ENCODE measurements around the gene FEZF1.

Gene FEZF1

GRCh38 chr7:122301858-122302760 is 2.4 kb downstream of the FEZF1 start:
- TF ChIP-seq, protein P1, sequence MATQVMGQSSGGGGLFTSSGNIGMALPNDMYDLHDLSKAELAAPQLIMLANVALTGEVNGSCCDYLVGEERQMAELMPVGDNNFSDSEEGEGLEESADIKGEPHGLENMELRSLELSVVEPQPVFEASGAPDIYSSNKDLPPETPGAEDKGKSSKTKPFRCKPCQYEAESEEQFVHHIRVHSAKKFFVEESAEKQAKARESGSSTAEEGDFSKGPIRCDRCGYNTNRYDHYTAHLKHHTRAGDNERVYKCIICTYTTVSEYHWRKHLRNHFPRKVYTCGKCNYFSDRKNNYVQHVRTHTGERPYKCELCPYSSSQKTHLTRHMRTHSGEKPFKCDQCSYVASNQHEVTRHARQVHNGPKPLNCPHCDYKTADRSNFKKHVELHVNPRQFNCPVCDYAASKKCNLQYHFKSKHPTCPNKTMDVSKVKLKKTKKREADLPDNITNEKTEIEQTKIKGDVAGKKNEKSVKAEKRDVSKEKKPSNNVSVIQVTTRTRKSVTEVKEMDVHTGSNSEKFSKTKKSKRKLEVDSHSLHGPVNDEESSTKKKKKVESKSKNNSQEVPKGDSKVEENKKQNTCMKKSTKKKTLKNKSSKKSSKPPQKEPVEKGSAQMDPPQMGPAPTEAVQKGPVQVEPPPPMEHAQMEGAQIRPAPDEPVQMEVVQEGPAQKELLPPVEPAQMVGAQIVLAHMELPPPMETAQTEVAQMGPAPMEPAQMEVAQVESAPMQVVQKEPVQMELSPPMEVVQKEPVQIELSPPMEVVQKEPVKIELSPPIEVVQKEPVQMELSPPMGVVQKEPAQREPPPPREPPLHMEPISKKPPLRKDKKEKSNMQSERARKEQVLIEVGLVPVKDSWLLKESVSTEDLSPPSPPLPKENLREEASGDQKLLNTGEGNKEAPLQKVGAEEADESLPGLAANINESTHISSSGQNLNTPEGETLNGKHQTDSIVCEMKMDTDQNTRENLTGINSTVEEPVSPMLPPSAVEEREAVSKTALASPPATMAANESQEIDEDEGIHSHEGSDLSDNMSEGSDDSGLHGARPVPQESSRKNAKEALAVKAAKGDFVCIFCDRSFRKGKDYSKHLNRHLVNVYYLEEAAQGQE (IDR thresholded peaks at IDR 0.05; ENCODE audit: insufficient replicate concordance, low read depth) = no peak
- no peak for TF ChIP-seq SPI1 (IDR thresholded peaks at IDR 0.05; ENCODE audit: borderline replicate concordance, low read depth)
- TF ChIP-seq, protein P2, sequence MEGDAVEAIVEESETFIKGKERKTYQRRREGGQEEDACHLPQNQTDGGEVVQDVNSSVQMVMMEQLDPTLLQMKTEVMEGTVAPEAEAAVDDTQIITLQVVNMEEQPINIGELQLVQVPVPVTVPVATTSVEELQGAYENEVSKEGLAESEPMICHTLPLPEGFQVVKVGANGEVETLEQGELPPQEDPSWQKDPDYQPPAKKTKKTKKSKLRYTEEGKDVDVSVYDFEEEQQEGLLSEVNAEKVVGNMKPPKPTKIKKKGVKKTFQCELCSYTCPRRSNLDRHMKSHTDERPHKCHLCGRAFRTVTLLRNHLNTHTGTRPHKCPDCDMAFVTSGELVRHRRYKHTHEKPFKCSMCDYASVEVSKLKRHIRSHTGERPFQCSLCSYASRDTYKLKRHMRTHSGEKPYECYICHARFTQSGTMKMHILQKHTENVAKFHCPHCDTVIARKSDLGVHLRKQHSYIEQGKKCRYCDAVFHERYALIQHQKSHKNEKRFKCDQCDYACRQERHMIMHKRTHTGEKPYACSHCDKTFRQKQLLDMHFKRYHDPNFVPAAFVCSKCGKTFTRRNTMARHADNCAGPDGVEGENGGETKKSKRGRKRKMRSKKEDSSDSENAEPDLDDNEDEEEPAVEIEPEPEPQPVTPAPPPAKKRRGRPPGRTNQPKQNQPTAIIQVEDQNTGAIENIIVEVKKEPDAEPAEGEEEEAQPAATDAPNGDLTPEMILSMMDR (IDR thresholded peaks at IDR 0.05; ENCODE audit: insufficient read depth, low read length) = no peak
- DNase-seq (ENCODE audit: low read depth in 1 of 2, low spot score in 1 of 2) = no peak
- H3K27ac ChIP-seq (replicated peaks) = no peak overlapping the region
- H3K27me3 ChIP-seq (ENCODE audit: insufficient read depth, poor library complexity, severe bottlenecking) = peaks cover 52% of the 10 kb centered on the region
- no peak overlapping the region for H3K4me3 ChIP-seq (replicated peaks; ENCODE audit: insufficient read depth, low read length)

DNA sequence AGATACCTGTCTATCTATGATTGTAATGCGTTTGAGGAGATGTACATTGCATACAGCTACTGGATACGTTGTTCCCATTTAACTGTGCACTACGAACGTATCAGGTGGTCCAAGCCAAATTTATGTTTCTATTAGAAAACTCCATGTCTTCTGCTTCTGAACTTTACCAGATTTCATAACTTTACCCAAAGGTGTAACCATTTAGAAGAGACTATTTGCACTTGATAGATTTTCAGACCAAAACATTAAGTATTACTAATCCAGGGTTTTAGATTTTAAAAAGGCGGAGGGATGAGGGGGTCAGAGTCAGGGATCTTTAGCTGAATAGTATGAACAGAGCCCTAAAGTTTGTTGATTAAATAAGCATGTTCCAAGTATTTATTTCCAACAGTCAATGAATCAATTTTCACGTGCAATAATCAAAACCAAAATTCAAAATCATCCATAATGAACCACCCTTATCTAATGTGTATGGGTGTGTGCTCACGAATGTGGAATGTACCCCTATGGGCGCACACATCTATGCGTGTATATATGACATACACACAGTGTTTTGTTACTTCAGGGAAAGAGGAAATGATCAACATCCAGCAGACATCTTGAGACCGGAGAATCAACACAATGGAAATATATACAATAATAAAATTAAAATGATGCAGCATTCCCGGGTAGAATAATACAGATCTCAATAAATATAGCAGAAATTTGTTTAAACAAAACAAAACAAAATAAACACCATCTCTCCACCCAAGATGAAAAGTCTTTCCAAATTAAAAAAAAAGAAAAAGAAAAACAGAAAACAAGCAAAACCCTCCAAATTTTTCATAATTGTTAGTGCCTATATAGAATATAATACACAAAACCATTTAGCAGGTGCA is 3.4 kb downstream of the FEZF1 start:
- Histone ChIP-seq H3K27me3 (ENCODE audit: insufficient read depth, poor library complexity, severe bottlenecking) (peaks cover 48% of the 10 kb centered on the region), H3K27ac (replicated peaks) (no peak overlapping the region), H3K4me3 (replicated peaks; ENCODE audit: insufficient read depth, low read length) (no peak overlapping the region)
- no peak for DNase-seq (ENCODE audit: low read depth in 1 of 2, low spot score in 1 of 2)
- TF ChIP-seq SPI1 (IDR thresholded peaks at IDR 0.05; ENCODE audit: borderline replicate concordance, low read depth) (no peak), POLR2AphosphoS5 (IDR thresholded peaks at IDR 0.05; ENCODE audit: low read depth) (no peak), GABPA (IDR thresholded peaks at IDR 0.05; ENCODE audit: low read depth) (no peak)
- TF ChIP-seq, protein P2 (IDR thresholded peaks at IDR 0.05; ENCODE audit: insufficient read depth, low read length) = no peak
- TF ChIP-seq, protein P1 (IDR thresholded peaks at IDR 0.05; ENCODE audit: insufficient replicate concordance, low read depth) = no peak

- TF ChIP-seq GABPA (IDR thresholded peaks at IDR 0.05; ENCODE audit: low read depth) = no peak
- no peak for TF ChIP-seq SPI1 (IDR thresholded peaks at IDR 0.05; ENCODE audit: borderline replicate concordance, low read depth)
- TF ChIP-seq, protein P1 (IDR thresholded peaks at IDR 0.05; ENCODE audit: insufficient replicate concordance, low read depth) = no peak
- TF ChIP-seq POLR2AphosphoS5 (IDR thresholded peaks at IDR 0.05; ENCODE audit: low read depth) = no peak
- TF ChIP-seq, protein P2 (IDR thresholded peaks at IDR 0.05; ENCODE audit: insufficient read depth, low read length) = no peak
- Histone ChIP-seq H3K27me3 (ENCODE audit: insufficient read depth, poor library complexity, severe bottlenecking) (peaks cover 40% of the 10 kb centered on the region), H3K27ac (replicated peaks) (no peak overlapping the region)
Observed at GRCh38 chr7:122300211-122300932, 4.2 kb downstream of the FEZF1 start.

More at GRCh38 chr7:122300211-122300932, 4.2 kb downstream of the FEZF1 start:
- DNase-seq (ENCODE audit: low read depth in 1 of 2, low spot score in 1 of 2) = no peak
- H3K4me3 ChIP-seq (replicated peaks; ENCODE audit: insufficient read depth, low read length) = no peak overlapping the region
